Measurements from ENCODE around the gene NT5M. TPM values are rescaled to one million over a fixed set of nuclear protein-coding genes. Genes with fewer than 3 reads are reported as not detected.

NT5M gene
- total RNA-seq, 1 experiment from 2014 or later: 2.1 TPM

DNA sequence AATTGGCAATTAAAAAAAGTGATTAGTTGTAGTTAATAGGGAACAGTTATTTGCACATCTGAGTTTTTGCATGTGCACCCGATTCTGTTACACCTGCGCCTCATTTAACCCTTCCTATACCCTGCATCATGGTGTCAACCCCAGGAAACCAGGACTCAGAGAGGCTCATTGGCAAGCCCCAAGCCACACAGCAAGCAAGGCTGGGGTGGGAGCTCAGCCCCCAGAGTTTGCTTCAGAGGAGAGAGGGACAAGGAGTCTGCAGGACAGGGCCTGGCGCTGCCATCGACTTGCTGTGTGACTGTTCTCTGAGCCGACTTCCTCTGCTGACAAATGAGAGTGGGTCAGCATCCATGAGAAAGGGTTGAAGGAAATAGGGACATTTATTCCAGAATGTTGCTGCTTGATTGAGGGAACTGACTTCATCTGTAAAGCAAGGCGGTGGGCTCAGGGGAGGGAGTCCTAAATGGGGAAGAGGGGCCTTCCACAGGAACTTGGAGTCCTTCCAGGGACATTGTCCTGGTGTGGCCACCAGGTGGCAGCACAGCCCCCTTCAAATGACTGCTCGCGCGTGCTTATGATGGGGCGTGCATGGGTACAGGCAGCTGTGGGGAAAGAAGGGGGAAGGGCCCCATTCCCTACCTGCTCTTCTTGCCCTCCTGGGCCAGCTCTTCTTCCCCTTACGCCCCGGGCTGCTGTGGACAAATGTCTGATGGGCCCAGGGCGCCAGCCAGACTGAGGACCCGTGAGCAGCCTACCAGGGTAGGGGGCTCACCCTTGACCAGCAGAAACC is 51.6 kb downstream of the NT5M start:
- DNase-seq (ENCODE audit: low spot score): peak; percentile 53

DNA sequence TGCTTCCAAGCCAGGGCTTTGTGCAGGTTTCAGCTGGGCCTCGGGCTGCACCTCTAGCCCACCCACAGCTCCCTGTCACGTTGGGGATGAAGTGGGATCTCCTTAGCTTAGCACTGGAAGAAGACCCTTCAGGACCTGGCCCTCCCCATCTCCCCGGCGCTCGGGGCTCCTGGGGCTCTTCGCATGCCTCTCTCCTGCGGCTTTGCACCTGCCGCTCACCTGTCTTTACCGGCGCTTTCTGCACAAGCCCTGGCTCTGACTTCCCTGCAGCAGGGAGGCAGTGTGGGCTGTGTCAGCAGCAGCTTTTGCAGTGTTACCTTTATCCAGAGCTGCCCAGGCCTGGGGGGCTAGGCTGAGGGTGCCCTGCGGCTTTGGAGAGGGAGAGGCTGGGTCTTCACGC is 52.3 kb downstream of the NT5M start:
- no peak for DNase-seq (ENCODE audit: low spot score)

DNA sequence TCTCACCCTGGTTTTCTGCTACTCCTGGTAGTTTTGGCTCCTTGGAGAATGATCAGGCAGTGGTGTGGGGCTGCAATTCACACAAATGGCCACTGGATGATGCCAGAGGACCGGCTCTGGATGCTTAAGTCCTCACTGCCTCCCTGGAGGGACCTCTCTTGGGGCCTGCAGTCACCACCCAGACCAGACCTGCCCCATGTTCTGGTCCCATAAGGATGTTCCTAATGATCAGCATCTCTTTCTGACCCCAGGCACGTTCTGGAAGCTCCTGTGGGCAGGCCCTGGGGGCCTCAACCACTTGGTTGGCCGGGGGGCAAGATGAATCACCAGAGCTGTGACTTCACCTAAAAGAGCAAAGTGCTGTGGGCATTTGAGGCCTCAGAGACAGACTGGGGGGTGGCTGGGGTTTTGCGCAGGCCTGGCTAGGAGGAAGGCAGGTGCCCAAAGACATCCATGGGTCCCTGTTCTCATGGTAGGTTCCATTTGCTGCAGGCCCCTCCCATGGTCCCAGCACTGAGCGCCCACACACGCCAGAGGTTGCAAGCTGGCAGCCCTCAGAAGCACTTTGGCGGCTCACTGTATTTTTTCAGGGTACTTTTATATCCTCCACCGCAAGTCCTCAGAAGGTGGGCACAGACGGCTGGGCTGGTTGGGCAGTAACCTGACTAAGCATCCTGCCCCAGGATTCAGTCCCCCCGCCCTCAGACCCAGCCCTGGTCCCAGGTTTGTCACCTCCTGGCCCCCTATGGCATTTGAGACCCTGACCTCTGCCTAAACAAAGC is 53.2 kb downstream of the NT5M start:
- peak; percentile 70 for DNase-seq (ENCODE audit: low spot score)

DNA sequence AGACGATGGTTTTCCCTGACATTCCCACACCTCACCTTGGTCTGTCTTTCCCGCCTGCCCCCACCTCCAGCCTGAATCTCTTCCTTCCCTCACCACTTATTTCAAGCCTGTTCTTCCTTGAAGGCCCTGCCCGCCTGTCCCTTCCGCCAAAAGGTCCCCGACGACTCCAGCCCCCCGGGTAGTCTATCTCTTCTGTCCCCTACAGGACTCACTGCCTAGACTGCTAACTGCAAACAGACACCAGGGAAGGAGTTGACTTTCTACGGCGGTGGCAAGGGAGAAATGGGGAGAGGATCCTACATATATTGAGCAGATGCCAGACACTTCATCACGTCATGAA is 53.7 kb downstream of the NT5M start:
- DNase-seq (ENCODE audit: low spot score): no peak

DNA sequence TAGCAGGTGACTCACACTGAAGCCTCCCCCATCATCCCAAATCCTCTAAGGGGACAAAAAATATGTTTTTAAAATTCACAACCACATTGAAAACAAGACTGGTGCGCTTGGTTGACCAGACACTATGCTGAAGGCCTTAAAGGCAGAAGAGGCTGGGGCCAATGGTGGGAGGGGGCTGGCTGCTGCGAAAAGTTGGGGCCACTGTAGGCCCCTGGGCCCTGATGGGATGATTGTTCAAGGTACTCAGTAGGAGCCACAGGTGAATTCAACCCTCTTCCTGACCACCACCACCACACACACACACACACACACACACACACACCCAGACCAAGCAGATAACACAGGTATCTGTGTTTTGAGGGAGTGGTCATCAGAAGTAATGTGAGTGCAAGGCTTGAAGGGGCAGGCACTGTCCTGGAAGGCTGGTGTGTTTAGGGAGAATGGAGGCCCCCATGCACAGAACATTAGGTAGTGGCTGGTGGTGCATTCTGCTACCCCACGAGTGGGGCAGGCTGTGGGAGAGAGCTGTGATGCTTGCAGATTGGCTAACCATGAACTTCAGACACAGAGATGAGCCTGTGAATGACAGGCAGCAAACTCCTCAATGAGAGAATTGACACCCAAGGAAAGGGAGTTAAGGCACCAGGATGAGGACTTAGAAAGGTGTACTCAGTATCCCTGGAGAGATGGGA is 55.0 kb downstream of the NT5M start:
- no peak for DNase-seq (ENCODE audit: low spot score)

DNA sequence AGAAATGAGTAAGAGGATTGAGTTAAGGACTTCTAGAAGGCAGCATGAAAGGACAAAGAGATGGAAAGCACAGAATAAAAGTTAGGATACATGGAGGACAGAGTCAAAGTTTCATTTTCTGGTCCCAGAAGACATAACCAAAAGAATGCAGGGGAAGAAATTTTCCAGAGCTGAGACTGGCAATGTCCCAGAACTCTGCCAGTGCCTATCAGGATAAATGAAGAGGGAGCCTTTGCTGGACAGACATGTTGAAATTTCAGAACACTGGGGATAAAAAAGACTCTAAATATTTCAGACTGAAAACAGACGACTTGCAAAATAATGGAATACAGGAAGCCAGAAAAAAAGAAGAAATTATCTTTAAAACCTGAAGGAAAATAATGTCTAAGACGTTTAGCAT is 55.7 kb downstream of the NT5M start:
- no peak for DNase-seq (ENCODE audit: low spot score)

DNA sequence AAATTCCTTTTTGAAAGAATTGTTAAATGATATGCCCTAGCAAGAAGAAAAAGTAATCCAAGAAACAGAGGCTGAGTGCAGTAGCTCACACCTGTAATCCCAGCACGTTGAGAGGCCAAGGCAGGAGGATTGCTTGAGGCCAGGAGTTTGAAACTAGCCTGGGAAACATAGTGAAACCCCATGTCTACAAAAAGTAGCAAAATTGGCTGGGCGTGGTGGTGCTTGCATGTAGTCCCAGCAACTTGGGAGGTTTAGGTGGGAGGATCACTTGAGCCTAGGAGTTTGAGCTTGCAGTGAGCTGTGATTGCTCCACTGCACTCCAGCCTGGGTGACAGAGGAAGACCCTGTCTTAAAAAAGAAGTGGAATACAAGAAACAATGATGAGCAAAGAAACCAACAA is 56.1 kb downstream of the NT5M start:
- DNase-seq (ENCODE audit: low spot score): no peak

DNA sequence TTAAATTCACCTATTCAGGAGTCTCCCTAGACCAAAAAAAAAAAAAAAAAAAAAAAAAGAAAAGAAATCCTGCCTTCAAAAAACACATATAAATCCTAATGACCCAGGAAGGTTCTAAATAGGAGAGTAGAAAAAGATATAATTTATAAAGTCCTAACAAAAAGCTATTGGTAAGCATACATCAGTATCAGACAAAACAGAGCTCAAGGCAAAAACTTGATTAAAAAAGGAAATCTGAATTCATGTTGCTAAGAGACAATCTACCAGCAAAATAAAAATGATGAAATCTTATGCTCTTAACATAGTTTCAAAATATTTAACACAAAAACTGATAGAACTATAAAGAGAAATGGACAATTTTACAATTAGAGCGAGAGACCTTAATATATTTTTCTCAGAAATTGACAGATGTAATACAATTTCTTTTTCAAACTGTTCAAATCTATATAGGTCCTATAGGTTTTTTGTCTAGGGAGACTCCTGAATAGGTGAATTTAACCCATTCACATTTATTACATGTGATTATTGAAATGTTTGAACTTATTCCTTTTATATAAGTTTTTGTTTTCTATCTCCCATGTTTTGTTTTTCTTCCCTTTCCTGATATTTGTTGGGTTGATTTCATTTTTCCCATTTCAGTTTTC is 57.0 kb downstream of the NT5M start:
- DNase-seq (ENCODE audit: low spot score): no peak

DNA sequence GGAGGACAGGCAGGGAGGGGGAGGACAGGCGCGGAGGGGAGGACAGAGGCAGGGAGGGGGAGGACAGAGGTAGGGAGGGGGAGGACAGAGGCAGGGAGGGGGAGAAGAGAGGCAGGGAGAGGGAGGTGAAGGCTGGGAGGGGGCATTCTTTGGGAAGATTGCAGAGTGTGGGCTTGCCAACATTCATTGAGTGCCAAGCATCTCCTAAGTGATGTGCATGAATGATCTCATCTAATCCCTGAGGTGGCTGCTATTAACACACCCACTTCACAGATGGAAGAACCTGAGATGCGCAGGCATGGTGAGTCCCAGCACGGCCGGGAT is 58.3 kb downstream of the NT5M start:
- no peak for DNase-seq (ENCODE audit: low spot score)

DNA sequence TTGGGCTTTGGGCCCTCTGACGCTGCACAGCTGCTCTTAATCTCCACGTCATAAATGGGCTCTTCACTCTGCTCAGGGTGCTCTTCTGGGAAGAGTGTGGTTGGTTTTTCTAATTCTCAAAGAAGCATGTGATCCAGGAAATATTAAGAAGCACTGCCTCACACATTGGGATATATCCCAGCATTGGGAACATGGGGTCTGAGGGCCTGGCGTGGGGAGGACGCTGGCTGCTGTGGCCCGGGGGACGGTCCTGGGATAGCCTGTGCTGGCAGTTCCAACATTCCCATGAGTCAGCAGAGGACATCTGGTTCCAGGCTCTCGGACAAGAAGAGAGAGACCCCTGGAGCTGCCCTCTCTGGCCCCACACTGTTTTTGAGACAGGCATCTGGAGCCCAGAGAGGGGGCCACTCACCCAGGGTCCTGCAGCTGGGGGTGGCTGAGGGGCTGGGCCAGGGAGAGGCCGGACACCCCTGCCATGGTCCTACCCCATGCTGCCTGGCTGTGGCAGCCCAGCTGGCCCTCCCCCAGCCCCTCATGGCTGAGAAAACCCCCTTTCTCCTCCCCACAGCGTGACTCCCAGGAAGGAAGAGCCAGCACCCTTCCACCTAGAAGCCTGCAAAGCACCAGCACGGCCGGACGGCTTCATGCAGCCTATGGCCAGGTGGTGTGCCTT is 58.8 kb downstream of the NT5M start:
- no peak for DNase-seq (ENCODE audit: low spot score)

DNA sequence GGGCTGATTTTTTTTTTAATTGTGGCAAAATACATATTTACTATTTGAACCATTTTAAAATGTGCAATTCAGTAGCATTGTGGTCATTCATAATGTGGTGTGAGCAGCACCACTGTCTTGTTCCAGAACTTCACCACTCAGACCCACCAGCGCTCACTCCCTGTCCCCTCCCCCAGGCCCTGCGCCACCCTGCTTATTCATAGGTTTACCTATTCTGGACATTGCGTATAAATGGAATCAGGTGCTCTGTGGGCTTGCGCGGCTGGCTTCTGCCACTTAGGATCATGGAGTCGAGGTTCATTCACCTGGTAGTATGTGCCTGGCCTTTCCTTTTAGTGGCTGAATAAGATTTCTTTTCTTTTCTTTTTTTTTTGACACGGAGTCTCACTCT is 59.4 kb downstream of the NT5M start:
- no peak for DNase-seq (ENCODE audit: low spot score)

DNA sequence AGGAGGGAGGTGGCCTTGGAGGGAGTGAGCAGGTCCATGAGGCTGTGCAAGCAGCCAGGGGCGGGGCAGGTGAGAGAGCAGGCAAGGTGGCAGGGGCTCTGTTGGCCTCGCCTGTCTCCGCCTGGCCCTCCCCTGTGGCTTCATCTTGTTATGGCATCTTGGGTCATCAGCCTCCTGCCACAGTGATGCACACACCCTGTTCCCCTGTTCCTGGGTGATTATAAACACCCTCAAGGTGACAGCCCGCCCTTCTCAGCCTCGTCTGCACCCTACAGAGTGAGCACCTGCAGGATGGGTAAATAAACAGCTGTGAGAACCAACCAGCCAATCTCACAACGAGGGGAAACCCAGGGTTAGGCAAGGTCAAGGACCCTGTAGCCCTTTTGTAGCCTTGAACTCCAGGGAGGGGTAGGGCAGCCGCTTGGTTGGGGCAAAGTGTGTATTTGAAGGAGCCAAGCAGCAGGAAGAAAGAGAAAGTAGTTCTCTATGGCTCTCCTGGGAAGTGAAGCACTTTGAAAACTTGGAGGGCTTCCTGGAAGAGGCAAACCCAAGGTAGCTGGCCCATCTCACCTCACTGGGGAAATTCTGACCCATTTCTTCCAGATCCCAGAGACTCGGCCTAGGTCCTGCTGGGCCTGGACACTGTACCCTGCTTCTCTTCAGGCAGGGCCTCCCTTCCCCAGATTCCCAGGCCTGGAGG is 60.6 kb downstream of the NT5M start:
- DNase-seq (ENCODE audit: low spot score): no peak

DNA sequence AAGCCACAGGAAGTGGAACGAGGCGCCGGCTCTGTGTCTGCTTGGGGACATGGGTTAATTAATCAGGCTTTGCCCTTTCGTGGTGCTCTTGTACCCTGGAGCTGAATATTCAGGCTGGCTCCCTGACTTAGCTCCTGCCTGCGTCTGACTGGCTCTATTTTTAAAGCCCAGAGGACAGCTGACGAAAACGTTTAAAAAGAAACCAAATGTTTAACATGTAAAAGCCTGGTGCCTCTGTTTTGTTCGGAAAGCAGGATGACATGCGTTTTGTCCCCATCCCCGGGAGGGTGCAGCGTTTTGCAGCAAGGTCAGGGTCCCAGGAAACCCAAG is 61.1 kb downstream of the NT5M start:
- no peak for DNase-seq (ENCODE audit: low spot score)

DNA sequence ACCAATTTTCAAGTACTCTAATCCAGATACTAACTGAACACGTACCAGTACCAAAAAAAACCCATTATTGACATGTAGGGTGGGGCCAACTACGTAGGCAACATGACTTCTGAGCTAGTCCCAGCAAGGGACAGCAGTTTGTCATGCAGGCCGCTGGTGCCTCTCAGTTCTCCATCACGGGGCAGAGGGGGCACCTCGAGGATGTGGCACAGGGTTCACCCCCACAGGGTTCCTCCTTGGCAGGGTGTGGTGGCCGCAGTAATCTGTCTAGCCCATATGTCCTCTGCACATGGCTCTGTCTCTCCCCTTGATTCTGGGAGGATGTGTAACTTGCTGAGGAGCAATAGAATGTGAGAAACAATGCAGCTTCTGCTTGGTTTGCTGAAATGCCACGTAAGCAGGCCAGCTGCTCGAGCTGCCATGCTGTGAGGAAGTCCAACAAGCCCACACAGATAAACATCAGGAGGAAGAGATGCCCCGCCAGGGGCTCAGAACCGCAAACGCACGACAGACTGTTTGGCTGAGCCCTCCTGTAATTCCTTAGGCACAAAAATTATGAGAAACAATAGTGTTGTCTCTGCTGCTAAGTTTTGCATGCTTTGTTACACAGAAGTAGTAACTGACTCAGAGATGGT is 62.4 kb downstream of the NT5M start:
- no peak for DNase-seq (ENCODE audit: low spot score)

DNA sequence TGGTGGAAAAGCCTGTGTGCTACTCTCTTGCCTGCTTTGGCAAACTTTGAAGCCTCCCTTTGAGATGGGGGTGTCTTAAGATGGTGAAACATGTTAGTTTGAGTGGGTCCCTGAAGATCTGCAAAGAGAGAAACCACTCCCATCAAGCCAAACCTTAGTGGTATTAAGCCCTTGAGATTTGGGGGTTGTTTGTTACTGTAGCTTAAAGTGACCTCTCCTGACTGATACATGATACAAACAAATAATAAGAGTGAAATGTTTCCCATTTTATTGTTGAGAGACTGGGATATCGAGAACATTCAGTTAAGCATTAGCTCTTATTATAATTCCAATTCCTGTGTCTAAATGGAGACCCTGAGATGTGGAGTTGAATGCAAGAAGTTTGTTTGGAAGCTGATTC is 63.1 kb downstream of the NT5M start:
- DNase-seq (ENCODE audit: low spot score): no peak

DNA sequence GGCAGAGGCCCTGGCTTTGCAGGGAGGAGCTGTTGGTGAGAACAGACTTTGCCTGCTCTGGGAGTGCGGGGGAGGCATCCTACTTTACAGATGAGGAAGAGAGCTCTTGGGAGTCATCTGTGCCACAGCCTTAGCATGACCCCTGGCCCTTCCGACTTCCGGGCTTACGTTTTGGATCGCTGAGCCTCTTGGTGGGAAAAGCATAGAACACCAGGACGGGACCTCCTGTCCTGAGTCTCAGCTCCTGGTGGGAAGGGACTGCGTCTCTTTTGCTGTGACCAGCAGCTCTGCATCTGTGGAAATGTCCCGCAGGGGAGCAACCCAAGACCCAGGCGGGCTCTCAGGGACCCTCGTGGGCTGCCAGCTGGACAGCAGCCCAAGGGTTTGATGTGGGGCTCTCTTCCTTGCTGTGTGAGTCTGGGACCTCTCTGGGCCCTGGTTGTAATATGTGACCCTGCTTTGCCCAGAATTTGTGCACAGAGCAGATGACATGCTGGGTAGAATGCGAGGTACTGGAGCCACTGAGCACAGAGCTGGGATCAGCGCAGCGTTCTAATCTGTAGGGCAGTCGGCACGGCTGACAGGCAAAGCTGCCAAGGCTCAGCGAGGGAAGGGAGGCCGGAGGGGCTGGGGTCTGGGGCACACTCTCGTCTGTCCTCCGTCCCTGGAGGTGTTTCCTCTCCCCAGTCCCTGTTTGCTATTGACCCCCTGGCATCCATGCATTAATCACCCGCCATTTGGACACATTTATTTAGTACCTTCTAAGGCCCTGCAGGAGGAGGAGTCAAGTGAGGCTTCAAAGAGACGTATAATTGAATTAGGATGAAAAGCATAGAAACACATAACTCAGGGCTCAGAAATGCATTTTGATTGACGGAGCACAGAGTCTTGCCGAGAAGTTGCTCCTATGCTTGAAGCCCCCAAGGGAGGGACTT is 64.0 kb downstream of the NT5M start:
- no peak for DNase-seq (ENCODE audit: low spot score)

DNA sequence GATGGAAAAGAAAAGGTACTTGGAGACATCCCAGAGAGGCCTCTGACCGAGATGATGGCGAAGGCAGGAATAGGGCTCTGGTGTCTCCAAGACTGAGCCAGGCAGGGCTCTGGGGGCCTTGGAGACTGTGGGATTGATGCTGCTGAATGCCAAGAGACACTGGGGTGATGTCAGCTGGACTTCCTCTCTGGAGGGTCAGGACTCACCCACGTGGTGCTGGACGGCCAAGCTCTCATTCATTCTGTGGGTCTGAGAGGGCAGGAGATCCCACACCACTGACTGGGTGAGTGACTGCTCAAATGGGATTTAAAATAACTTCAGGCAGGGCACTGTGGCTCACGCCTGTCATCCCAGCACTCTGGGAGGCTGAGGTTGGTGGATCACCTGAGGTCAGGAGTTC is 64.8 kb downstream of the NT5M start:
- DNase-seq (ENCODE audit: low spot score): no peak

DNA sequence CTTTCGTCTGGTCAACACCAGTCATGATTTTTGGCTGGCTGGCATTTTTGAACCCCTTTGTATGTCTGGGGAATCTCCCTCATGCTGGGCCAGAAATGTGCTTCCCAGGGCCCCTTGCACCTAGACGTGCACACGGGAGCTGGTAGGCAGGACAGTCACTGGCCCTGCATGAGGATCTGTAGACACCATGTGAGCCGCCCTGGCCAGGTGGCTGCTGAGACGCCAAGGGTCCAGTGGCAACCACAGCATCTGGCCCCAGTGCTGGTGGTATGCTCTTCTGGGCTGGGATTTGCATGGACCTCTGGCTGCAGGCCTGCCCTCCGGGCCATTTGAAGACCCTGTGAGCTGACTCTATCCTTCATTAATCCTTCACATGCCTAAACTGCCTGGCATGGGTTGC is 67.5 kb downstream of the NT5M start:
- no peak for DNase-seq (ENCODE audit: low spot score)

DNA sequence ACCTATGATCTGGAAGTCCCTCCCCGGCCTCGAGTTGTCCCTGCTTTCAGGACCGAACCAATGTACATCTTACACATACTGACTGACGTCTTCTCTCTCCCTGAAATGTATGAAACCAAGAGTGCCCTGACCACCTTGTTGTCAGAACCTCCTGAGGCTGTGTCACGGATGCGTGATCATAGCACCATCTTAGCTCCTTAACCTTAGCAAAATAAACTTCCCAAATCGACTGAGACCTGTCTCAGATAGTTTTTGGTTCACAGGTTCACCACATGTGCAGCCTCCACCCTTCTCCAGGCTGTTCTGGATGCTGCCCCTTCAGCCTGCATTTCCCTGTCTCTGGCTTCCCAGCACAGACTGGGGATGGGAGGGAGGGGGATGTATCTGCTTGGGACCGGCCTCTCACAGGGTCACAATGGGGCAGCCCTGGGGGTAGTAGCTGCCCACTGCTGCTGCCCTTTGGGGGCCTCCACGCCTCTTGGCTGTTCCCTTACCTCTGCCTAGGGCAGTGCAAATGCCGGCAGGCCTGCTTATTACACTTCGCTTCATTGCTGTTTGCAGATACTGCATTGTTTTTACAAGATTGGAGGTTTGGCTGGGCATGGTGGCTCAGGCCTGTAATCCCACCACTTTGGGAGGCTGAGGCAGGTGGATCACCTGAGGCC is 69.8 kb downstream of the NT5M start:
- no peak for DNase-seq (ENCODE audit: low spot score)

All from H4 (cell line).